A549 (cell line): ENCODE results near the gene EVX1. TPM values are rescaled to one million over a fixed set of nuclear protein-coding genes. Genes with fewer than 3 reads are reported as not detected.

Experiments used
- ATAC-seq, 2 experiments: fragments of 200-7000 bp in 1 of 2; fragments of >200 bp in 1 of 2; cut with Nextera tagmentation in 1 of 2; cut with Tn5 transposase in 1 of 2; 3 replicates each; pipeline versions ENCODE4 v1.8.0 to v1.9.1; 2018 to 2020; ENCODE audit warnings: mild to moderate bottlenecking in 1 of 2, moderate library complexity in 1 of 2
- CTCF ChIA-PET: fragments of 300-600 bp; sonication (Branson Sonifier 250); formaldehyde crosslinking; extraction: SDS; loops from one replicate; lab custom pipeline; 2021; ENCODE audit warnings: antibody characterized with exemption, inconsistent platforms; lab: Yijun Ruan, JAX
- POLR2A ChIA-PET: fragments of 350-600 bp; formaldehyde crosslinking; extraction: SDS; loops from one replicate; lab custom pipeline; 2021; ENCODE audit warnings: antibody characterized with exemption, inconsistent platforms; lab: Yijun Ruan, JAX
- DNase-seq, 2 experiments: peaks; one replicate each; pipeline versions ENCODE4 v3.0.0 to v3.0.0-alpha.2; 2011 to 2016; ENCODE audit warnings: low read depth in 1 of 2, low spot score in 1 of 2
- FAIRE-seq: peaks from 2 replicates; lab custom pipeline; 2011; peaks lifted over from hg19 to GRCh38; lab: Jason Lieb, UNC
- H3K27ac ChIP-seq, 2 experiments: fragments of >200 bp; sonication (Bioruptor Twin); formaldehyde crosslinking; 3 replicates each; pipeline ENCODE4 v1.5.1; 2016 to 2017
- H3K4me1 ChIP-seq: fragments of >200 bp; sonication (Bioruptor Twin); formaldehyde crosslinking; 3 replicates; pipeline ENCODE4 v1.6.1; 2016
- H3K4me2 ChIP-seq: fragments of >200 bp; sonication (Bioruptor Twin); formaldehyde crosslinking; 3 replicates; pipeline ENCODE4 v1.6.1; 2016
- H3K4me3 ChIP-seq: fragments of >200 bp; sonication (Bioruptor Twin); formaldehyde crosslinking; 3 replicates; pipeline ENCODE4 v1.5.1; 2016
- H3K9me3 ChIP-seq: fragments of >200 bp; sonication (Bioruptor Twin); formaldehyde crosslinking; 3 replicates; pipeline ENCODE4 v1.6.1; 2016
- ATOH8 ChIP-seq: fragments of 250-450 bp; sonication (Bioruptor Pico); IDR thresholded peaks from 2 replicates; pipeline ENCODE4 v1.5.0; 2020; ENCODE audit warnings: low read depth, mild to moderate bottlenecking, moderate library complexity
- CBX2 ChIP-seq: fragments of 200-600 bp; sonication (generic); IDR thresholded peaks from 2 replicates; pipeline ENCODE4 v1.6.1; 2016; ENCODE audit warnings: low read depth, mild to moderate bottlenecking, borderline replicate concordance
- CEBPB ChIP-seq, 2 experiments: fragments of >200 bp in 1 of 2; sonication (Bioruptor Twin) in 1 of 2; formaldehyde crosslinking in 1 of 2; IDR thresholded peaks; 2 replicates each; pipeline ENCODE4 v1.6.1; 2012 to 2016
- CHD4 ChIP-seq: fragments of 200-600 bp; sonication (generic); IDR thresholded peaks from 2 replicates; pipeline ENCODE4 v1.6.1; 2016; ENCODE audit warnings: antibody characterized with exemption, mild to moderate bottlenecking, borderline replicate concordance
- EHF ChIP-seq: fragments of 250-450 bp; sonication (Bioruptor Pico); IDR thresholded peaks from 2 replicates; pipeline ENCODE4 v1.5.0; 2020; ENCODE audit warnings: mild to moderate bottlenecking
- ELK1 ChIP-seq: fragments of 150-350 bp; IDR thresholded peaks from 2 replicates; pipeline ENCODE4 v1.6.1; 2014; ENCODE audit warnings: low read depth, mild to moderate bottlenecking, low read length
- FOXS1 ChIP-seq: fragments of 250-450 bp; sonication (Bioruptor Pico); IDR thresholded peaks from 2 replicates; pipeline ENCODE4 v1.5.0; 2020; ENCODE audit warnings: mild to moderate bottlenecking, moderate library complexity
- GATA3 ChIP-seq: IDR thresholded peaks from 2 replicates; pipeline ENCODE4 v1.6.1; 2012; ENCODE audit warnings: borderline replicate concordance
- HOXA7 ChIP-seq: fragments of 250-450 bp; sonication (Bioruptor Pico); IDR thresholded peaks from 2 replicates; pipeline ENCODE4 v1.5.0; 2020; ENCODE audit warnings: mild to moderate bottlenecking, moderate library complexity
- HOXB13 ChIP-seq: fragments of 250-450 bp; sonication (Bioruptor Pico); IDR thresholded peaks from 2 replicates; pipeline ENCODE4 v1.5.0; 2020; ENCODE audit warnings: low read depth, mild to moderate bottlenecking, moderate library complexity
- JUNB ChIP-seq: fragments of >200 bp; sonication (Bioruptor Twin); formaldehyde crosslinking; IDR thresholded peaks from 2 replicates; pipeline ENCODE4 v1.6.1; 2016
- MYC ChIP-seq: IDR thresholded peaks from 2 replicates; pipeline ENCODE4 v1.6.1; 2012; ENCODE audit warnings: mild to moderate bottlenecking, inconsistent platforms, low read length, improper control_type of control experiment, borderline replicate concordance
- NFE2L2 ChIP-seq: fragments of 150-350 bp; conservative IDR thresholded peaks from 2 replicates; pipeline ENCODE4 v1.6.1; 2014; ENCODE audit warnings: low read length
- NR3C1 ChIP-seq: fragments of >200 bp; sonication (Bioruptor Twin); formaldehyde crosslinking; IDR thresholded peaks from 3 replicates; pipeline ENCODE4 v1.6.1; 2017
- PHF8 ChIP-seq: fragments of 200-600 bp; sonication (generic); IDR thresholded peaks from 2 replicates; pipeline ENCODE4 v1.6.1; 2016; ENCODE audit warnings: low read depth, mild to moderate bottlenecking, antibody characterized with exemption, moderate library complexity, borderline replicate concordance
- RAD21 ChIP-seq, 2 experiments: fragments of >200 bp in 1 of 2; sonication (Bioruptor Twin) in 1 of 2; formaldehyde crosslinking in 1 of 2; IDR thresholded peaks in 1 of 2; conservative IDR thresholded peaks in 1 of 2; 2 replicates in 1 of 2; 3 replicates in 1 of 2; pipeline ENCODE4 v1.6.1; 2012 to 2018; ENCODE audit warnings: inconsistent platforms in 1 of 2
- SMC3 ChIP-seq: fragments of >200 bp; sonication (Bioruptor Twin); formaldehyde crosslinking; IDR thresholded peaks from 3 replicates; pipeline ENCODE4 v1.6.1; 2018; ENCODE audit warnings: inconsistent platforms
- TFCP2L1 ChIP-seq: fragments of 250-450 bp; sonication (Bioruptor Pico); IDR thresholded peaks from 2 replicates; pipeline ENCODE4 v1.5.0; 2021; ENCODE audit warnings: mild to moderate bottlenecking
- TP53 ChIP-seq: fragments of 250-450 bp; sonication (Bioruptor Pico); IDR thresholded peaks from 2 replicates; pipeline ENCODE4 v1.5.0; 2021; ENCODE audit warnings: mild to moderate bottlenecking, moderate library complexity
- ZC3H11A ChIP-seq: fragments of 450-650 bp; IDR thresholded peaks from 2 replicates; pipeline ENCODE4 v1.6.1; 2014; ENCODE audit warnings: antibody characterized with exemption, mild to moderate bottlenecking
- ZFP36 ChIP-seq: fragments of 450-650 bp; IDR thresholded peaks from 2 replicates; pipeline ENCODE4 v1.6.1; 2014; ENCODE audit warnings: borderline replicate concordance; ENCODE audit not compliant: partially characterized antibody
- ZNF302 ChIP-seq: fragments of 250-450 bp; sonication (Bioruptor Pico); IDR thresholded peaks from 2 replicates; pipeline ENCODE4 v1.9.0; 2021; ENCODE audit warnings: inconsistent platforms, mild to moderate bottlenecking, moderate library complexity
- WGBS: methylation state at CpG from one replicate; pipeline ENCODE4 v1.1.6; 2017; ENCODE audit errors: missing lambda C conversion rate; 5-methylcytosine and 5-hydroxymethylcytosine counted together
- polyA plus RNA-seq, 4 experiments: library from polyadenylated mRNA; depleted of rRNA in 3 of 4; stranded (reverse); fragments of >200 nt; fragmentation: RNase III in 1 of 4; extraction: RNeasy Plus Mini Kit Qiagen cat#74134 plus additional on column Dnase treatment in 1 of 4; gene quantifications; 2 replicates in 3 of 4; 3 replicates in 1 of 4; pipeline ENCODE4 v1.2.3, GENCODE V29; 2011 to 2017

Gene EVX1
- polyA plus RNA-seq, 2 of the 4 experiments (the other 2 are of a cell fraction) = 0.05 to 0.08 TPM

GRCh38 chr7:27217951-27218350 lies 24.7 kb upstream of the EVX1 start:
- ChIA-PET CTCF (interaction anchor here (0.8 to 2.9 kb wide), 3 partner anchors 7 to 39 kb away, joined by 3 to 10 read pairs (median 4); partner anchors contain the start of gene HOXA13), POLR2A (no interaction called here)
- FAIRE-seq (no peak), ATAC-seq (no peak), DNase-seq (no peak)
- Histone ChIP-seq H3K4me2 (no peak overlapping the region), H3K27ac (no peak overlapping the region), H3K9me3 (no peaks in the 10 kb centered on the region), H3K4me3 (no peak overlapping the region), H3K4me1 (peaks cover 3% of the 10 kb centered on the region; the same call in 1 of the 3 replicates)
- TF ChIP-seq TFCP2L1 (no peak), CEBPB (IDR thresholded peaks at IDR 0.05) (no peak), CHD4 (no peak), HOXB13 (CRISPR knock-in tag) (no peak), JUNB (no peak), NFE2L2 (no peak), RAD21 (conservative IDR thresholded peaks at IDR 0.05 in 1 of 2, IDR thresholded peaks at IDR 0.05 in 1 of 2) (no peak), ZC3H11A (no peak), GATA3 (no peak), SMC3 (no peak), ELK1 (no peak), TP53 (CRISPR knock-in tag) (no peak), ATOH8 (CRISPR knock-in tag) (no peak), NR3C1 (no peak), ZFP36 (no peak), ZNF302 (CRISPR knock-in tag) (no peak), CBX2 (no peak)

- no peak overlapping the region for H3K4me3 ChIP-seq
- H3K4me2 ChIP-seq = no peak overlapping the region
- no peaks in the 10 kb centered on the region for H3K9me3 ChIP-seq
- ATAC-seq (no peak; a peak in 1 of 6 replicates), FAIRE-seq (no peak), DNase-seq (no peak)
- no peaks in the 10 kb centered on the region for H3K4me1 ChIP-seq
- H3K27ac ChIP-seq = no peak overlapping the region
- ChIA-PET CTCF (interaction anchor here (1.7 to 2.9 kb wide), 2 partner anchors 9 to 24 kb away, joined by 5 to 10 read pairs; no protein-coding TSS in a partner anchor), POLR2A (no interaction called here)
- 56% methylated on average over 4 of the region's 4 CpGs for WGBS
- TF ChIP-seq ZFP36 (no peak), EHF (CRISPR knock-in tag) (no peak), PHF8 (no peak), SMC3 (no peak), JUNB (no peak), MYC (no peak), ELK1 (no peak), HOXA7 (CRISPR knock-in tag) (no peak), FOXS1 (CRISPR knock-in tag) (no peak), RAD21 (conservative IDR thresholded peaks at IDR 0.05 in 1 of 2, IDR thresholded peaks at IDR 0.05 in 1 of 2) (no peak)
- TF ChIP-seq, all 56 proteins: peak for 0
These were observed 22.8 kb upstream of the EVX1 start for GRCh38 chr7:27219821-27220220.
